Adipocyte (in vitro differentiated cells): ENCODE data around the gene MED12L.
A peak's percentile ranks its signal among the peaks of the same experiment; 100 is the strongest.
"Not testable (repeated sequence)": the region's sequence is repeated elsewhere in the genome, so short reads cannot be mapped to it uniquely, and the experiment has no call there.

Experiments
- DNase-seq: peaks from one replicate; pipeline ENCODE4 v3.0.0-alpha.2; 2015; ENCODE audit warnings: low read depth
- H3K27me3 ChIP-seq: replicated peaks from 2 replicates; pipeline ENCODE4 v1.7.0; 2013; ENCODE audit warnings: mild to moderate bottlenecking, low read length, moderate library complexity; ENCODE audit not compliant: control insufficient read depth, insufficient read depth
- H3K36me3 ChIP-seq: 2 replicates; pipeline ENCODE4 v1.7.0; 2013; ENCODE audit warnings: low read length, mild to moderate bottlenecking, moderate library complexity; ENCODE audit not compliant: control insufficient read depth, insufficient read depth, severe bottlenecking
- H3K4me1 ChIP-seq: 2 replicates; pipeline ENCODE4 v1.7.0; 2013; ENCODE audit warnings: mild to moderate bottlenecking, low read length, moderate library complexity; ENCODE audit not compliant: control insufficient read depth, insufficient read depth
- H3K4me3 ChIP-seq: 2 replicates; pipeline ENCODE4 v1.7.0; 2013; ENCODE audit warnings: mild to moderate bottlenecking, low read length, moderate library complexity
- H3K9ac ChIP-seq: 2 replicates; pipeline ENCODE4 v1.7.0; 2013; ENCODE audit warnings: mild to moderate bottlenecking, low read length, moderate library complexity
- H3K9me3 ChIP-seq: 2 replicates; pipeline ENCODE4 v1.7.0; 2013; ENCODE audit warnings: mild to moderate bottlenecking, low read length, moderate library complexity; ENCODE audit not compliant: control insufficient read depth

MED12L gene

GRCh38 chr3:151085227-151085888 is at the start of gene MED12L:
MED12L (plus strand) TSS chr3:151085664; CDS start chr3:151086927, 1,263 bp downstream.
- Histone ChIP-seq H3K9ac (no peak within 1 kb of the TSS), H3K4me3 (peak within 1 kb of the TSS; percentile 78), H3K27me3 (peaks cover 41% of the 10 kb centered on the region), H3K4me1 (no peaks in the 10 kb centered on the region), H3K36me3 (no peaks in the 10 kb centered on the region), H3K9me3 (no peaks in the 10 kb centered on the region)
- DNase-seq: peak; percentile 87

GRCh38 chr3:151037746-151038477 is 47.6 kb upstream of the MED12L start:
- no peaks in the 10 kb centered on the region for H3K27me3 ChIP-seq
- no peak overlapping the region for H3K9ac ChIP-seq
- H3K4me1 ChIP-seq: peaks cover 11% of the 10 kb centered on the region
- no peaks in the 10 kb centered on the region for H3K9me3 ChIP-seq
- DNase-seq: peak; percentile 87
- no peak overlapping the region for H3K4me3 ChIP-seq
- no peaks in the 10 kb centered on the region for H3K36me3 ChIP-seq

GRCh38 chr3:151044706-151045105 is 40.8 kb upstream of the MED12L start:
- no peak for DNase-seq
- no peak overlapping the region for H3K9ac ChIP-seq
- no peaks in the 10 kb centered on the region for H3K9me3 ChIP-seq
- H3K4me3 ChIP-seq: no peak overlapping the region
- no peaks in the 10 kb centered on the region for H3K27me3 ChIP-seq
- no peaks in the 10 kb centered on the region for H3K4me1 ChIP-seq
- H3K36me3 ChIP-seq: no peaks in the 10 kb centered on the region

- Histone ChIP-seq H3K4me3 (no peak overlapping the region), H3K4me1 (no peaks in the 10 kb centered on the region), H3K9me3 (no peaks in the 10 kb centered on the region), H3K36me3 (no peaks in the 10 kb centered on the region), H3K9ac (no peak overlapping the region), H3K27me3 (no peaks in the 10 kb centered on the region)
- DNase-seq: no peak
Observed at GRCh38 chr3:151047636-151048035, 37.8 kb upstream of the MED12L start.

- Histone ChIP-seq H3K4me3 (no peak overlapping the region), H3K9ac (no peak overlapping the region), H3K4me1 (no peaks in the 10 kb centered on the region), H3K9me3 (no peaks in the 10 kb centered on the region), H3K27me3 (no peaks in the 10 kb centered on the region), H3K36me3 (no peaks in the 10 kb centered on the region)
- DNase-seq: no peak
Observed at GRCh38 chr3:151051533-151051932, 33.9 kb upstream of the MED12L start.

GRCh38 chr3:151052346-151052745 is 33.1 kb upstream of the MED12L start:
- no peaks in the 10 kb centered on the region for H3K9me3 ChIP-seq
- no peaks in the 10 kb centered on the region for H3K27me3 ChIP-seq
- DNase-seq: no peak
- H3K9ac ChIP-seq: no peak overlapping the region
- no peak overlapping the region for H3K4me3 ChIP-seq
- H3K4me1 ChIP-seq: no peaks in the 10 kb centered on the region
- H3K36me3 ChIP-seq: no peaks in the 10 kb centered on the region

- Histone ChIP-seq H3K4me3 (no peak overlapping the region), H3K9me3 (no peaks in the 10 kb centered on the region), H3K36me3 (no peaks in the 10 kb centered on the region), H3K27me3 (no peaks in the 10 kb centered on the region), H3K9ac (no peak overlapping the region), H3K4me1 (no peaks in the 10 kb centered on the region)
- DNase-seq: no peak
Observed at GRCh38 chr3:151052756-151053155, 32.7 kb upstream of the MED12L start.

- Histone ChIP-seq H3K9ac (no peak overlapping the region), H3K4me1 (no peaks in the 10 kb centered on the region), H3K36me3 (no peaks in the 10 kb centered on the region), H3K27me3 (no peaks in the 10 kb centered on the region), H3K9me3 (no peaks in the 10 kb centered on the region), H3K4me3 (no peak overlapping the region)
- DNase-seq: no peak
Observed at GRCh38 chr3:151058740-151059139, 26.7 kb upstream of the MED12L start.

- Histone ChIP-seq H3K36me3 (no peaks in the 10 kb centered on the region), H3K27me3 (no peaks in the 10 kb centered on the region), H3K4me1 (no peaks in the 10 kb centered on the region), H3K9me3 (no peaks in the 10 kb centered on the region), H3K4me3 (no peak overlapping the region), H3K9ac (no peak overlapping the region)
- no peak for DNase-seq
Observed at GRCh38 chr3:151062611-151063010, 22.9 kb upstream of the MED12L start.

GRCh38 chr3:151067158-151067557 is 18.3 kb upstream of the MED12L start:
- no peak for DNase-seq
- H3K4me1 ChIP-seq: no peaks in the 10 kb centered on the region
- no peaks in the 10 kb centered on the region for H3K27me3 ChIP-seq
- no peaks in the 10 kb centered on the region for H3K36me3 ChIP-seq
- no peaks in the 10 kb centered on the region for H3K9me3 ChIP-seq
- no peak overlapping the region for H3K4me3 ChIP-seq
- no peak overlapping the region for H3K9ac ChIP-seq

GRCh38 chr3:151072842-151073241 is 12.6 kb upstream of the MED12L start:
- not testable (repeated sequence) for H3K36me3 ChIP-seq, H3K9me3 ChIP-seq, H3K4me1 ChIP-seq, DNase-seq, H3K4me3 ChIP-seq, H3K9ac ChIP-seq
- H3K27me3 ChIP-seq: peaks cover 24% of the 10 kb centered on the region
